Progenitor cell of endocrine pancreas (in vitro differentiated cells): ENCODE data around the gene TBCD. TPM values are rescaled to one million over a fixed set of nuclear protein-coding genes. Genes with fewer than 3 reads are reported as not detected.
A peak's percentile ranks its signal among the peaks of the same experiment; 100 is the strongest.

Experiments used
- DNase-seq: peaks from one replicate; pipeline ENCODE4 v3.0.0; 2021; ENCODE audit warnings: low spot score; ENCODE audit not compliant: unreplicated experiment
- H3K27ac Mint-ChIP-seq: 2 replicates; pipeline ENCODE4 v1.8.0; 2021; ENCODE audit warnings: mild to moderate bottlenecking, moderate library complexity, mixed read lengths
- H3K27me3 Mint-ChIP-seq: 2 replicates; pipeline ENCODE4 v1.8.0; 2021; ENCODE audit warnings: mixed read lengths
- H3K36me3 Mint-ChIP-seq: 2 replicates; pipeline ENCODE4 v1.8.0; 2022; ENCODE audit warnings: mixed read lengths; ENCODE audit not compliant: insufficient read depth
- H3K4me1 Mint-ChIP-seq: 2 replicates; pipeline ENCODE4 v1.8.0; 2021; ENCODE audit warnings: low read depth, mixed read lengths
- H3K4me3 Mint-ChIP-seq: 2 replicates; pipeline ENCODE4 v1.8.0; 2021; ENCODE audit warnings: low read depth, mild to moderate bottlenecking, moderate library complexity, mixed read lengths
- H3K9me3 Mint-ChIP-seq: 2 replicates; pipeline ENCODE4 v1.8.0; 2021; ENCODE audit warnings: low read depth, mixed read lengths
- total RNA-seq: library from RNA; stranded (reverse); gene quantifications from 2 replicates; pipeline ENCODE4 v1.2.1, GENCODE V29; 2021
- TF ChIP-seq, protein P1 (sequence below): fragments of 200-600 bp; sonication (generic); IDR thresholded peaks from one replicate; pipeline ENCODE4 v1.5.0; 2021; ENCODE audit warnings: antibody characterized with exemption, mild to moderate bottlenecking; ENCODE audit not compliant: unreplicated experiment

TBCD gene
- total RNA-seq, 1 donor from 2014 or later, result 95.6 TPM

DNA sequence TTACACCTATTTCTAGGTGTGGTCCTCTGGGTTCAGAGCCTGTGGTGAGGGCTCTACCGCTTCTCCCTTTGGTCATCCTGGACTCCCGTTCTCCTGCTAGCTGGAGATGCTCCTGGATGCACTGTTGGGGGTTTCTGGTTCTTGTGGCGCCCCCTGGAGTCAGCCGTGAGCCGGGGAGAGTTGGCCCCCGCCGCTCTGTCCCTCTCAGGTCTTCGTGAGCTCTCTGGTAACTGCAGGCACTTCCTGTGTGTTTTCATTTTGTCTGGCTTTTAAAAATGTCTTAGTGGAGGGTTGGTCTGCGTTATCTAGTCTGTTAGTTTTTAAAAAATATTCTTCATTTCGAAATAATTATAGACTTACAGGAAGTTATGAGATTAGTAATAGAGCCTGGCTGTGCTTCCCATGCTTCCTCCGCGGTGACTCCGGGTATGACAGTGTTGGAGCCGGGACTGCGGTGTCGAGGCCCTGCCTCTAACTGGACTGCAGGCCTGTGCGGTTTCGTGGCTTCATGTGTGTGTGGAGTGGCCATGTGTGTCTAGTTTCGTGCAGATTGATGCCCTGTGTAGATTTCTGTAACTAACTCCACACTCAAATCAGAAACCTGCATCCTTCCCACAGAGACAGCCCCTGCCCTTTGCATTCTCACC lies 166.0 kb downstream of the TBCD start:
- Mint-ChIP-seq H3K4me1 (peaks cover 2% of the 10 kb centered on the region), H3K9me3 (no peaks in the 10 kb centered on the region), H3K27ac (no peak overlapping the region), H3K4me3 (no peak overlapping the region), H3K36me3 (peaks cover 27% of the 10 kb centered on the region), H3K27me3 (no peaks in the 10 kb centered on the region)
- TF ChIP-seq, protein P1, sequence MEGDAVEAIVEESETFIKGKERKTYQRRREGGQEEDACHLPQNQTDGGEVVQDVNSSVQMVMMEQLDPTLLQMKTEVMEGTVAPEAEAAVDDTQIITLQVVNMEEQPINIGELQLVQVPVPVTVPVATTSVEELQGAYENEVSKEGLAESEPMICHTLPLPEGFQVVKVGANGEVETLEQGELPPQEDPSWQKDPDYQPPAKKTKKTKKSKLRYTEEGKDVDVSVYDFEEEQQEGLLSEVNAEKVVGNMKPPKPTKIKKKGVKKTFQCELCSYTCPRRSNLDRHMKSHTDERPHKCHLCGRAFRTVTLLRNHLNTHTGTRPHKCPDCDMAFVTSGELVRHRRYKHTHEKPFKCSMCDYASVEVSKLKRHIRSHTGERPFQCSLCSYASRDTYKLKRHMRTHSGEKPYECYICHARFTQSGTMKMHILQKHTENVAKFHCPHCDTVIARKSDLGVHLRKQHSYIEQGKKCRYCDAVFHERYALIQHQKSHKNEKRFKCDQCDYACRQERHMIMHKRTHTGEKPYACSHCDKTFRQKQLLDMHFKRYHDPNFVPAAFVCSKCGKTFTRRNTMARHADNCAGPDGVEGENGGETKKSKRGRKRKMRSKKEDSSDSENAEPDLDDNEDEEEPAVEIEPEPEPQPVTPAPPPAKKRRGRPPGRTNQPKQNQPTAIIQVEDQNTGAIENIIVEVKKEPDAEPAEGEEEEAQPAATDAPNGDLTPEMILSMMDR, result peak; percentile 44
- no peak for DNase-seq

DNA sequence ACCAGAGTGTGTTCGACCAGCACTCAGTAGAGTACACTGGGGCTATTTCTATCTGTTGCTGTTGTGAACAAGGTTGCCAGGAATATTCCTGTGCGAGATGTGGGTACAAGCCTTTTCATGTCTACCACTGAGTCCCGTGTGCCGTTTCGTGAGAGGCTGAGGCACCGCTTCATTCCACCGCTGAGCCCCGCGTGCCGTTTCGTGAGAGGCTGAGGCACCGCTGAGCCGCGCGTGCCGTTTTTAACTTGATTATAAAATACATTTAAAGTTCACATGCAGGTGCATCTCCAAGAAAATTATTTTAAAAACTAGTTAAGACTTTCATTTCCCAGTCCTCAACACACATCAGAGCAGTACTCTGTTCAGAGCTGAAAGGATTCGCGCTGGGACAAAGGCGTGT lies 166.6 kb downstream of the TBCD start:
- no peak overlapping the region for H3K27ac Mint-ChIP-seq
- H3K27me3 Mint-ChIP-seq, result no peaks in the 10 kb centered on the region
- H3K36me3 Mint-ChIP-seq, result peaks cover 29% of the 10 kb centered on the region
- DNase-seq, result no peak
- no peak overlapping the region for H3K4me3 Mint-ChIP-seq
- no peaks in the 10 kb centered on the region for H3K9me3 Mint-ChIP-seq
- H3K4me1 Mint-ChIP-seq, result peaks cover 2% of the 10 kb centered on the region
- TF ChIP-seq, protein P1, result no peak

DNA sequence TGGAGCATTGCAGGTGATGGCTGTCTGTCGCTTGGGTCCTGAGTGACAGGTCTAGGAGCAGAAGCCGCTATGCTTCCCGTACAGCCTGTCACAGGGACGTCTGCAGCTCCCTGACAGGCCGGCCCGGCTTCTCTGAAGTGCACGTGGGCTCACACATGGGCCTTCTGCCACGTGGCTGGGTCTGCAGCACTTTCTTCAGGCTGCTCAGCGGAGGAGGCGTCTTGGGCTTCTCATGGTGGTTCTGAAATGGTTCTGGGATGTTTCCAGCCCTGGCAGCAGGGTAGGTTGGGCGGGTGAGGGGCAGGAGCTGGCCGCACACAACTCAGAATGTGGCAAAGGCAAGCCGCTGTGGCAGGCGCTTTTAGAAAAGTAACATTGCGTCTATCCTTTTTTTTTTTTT lies 168.3 kb downstream of the TBCD start:
- Mint-ChIP-seq H3K4me3 (no peak overlapping the region), H3K27ac (no peak overlapping the region), H3K9me3 (no peaks in the 10 kb centered on the region)

DNA sequence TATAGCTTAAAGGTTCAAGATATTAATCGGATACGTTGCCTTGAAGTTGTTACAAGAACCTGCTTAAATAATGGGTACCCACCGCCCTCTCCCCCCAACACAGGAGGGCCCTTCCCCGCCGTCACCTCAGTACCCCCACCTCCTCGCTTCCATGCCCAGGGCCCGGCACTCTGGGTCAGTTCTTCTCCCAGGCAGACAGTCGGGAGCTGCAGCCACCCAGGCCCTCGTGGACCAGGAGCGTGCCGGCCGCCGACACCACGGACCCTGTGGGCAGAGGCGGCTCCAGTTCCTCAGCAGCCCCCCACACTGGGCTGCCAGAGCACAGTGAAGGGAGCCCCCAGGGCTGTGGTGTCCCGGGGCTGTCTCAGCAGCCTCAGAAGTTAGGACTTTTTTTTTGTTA lies 168.8 kb downstream of the TBCD start:
- no peak overlapping the region for H3K27ac Mint-ChIP-seq
- no peak for DNase-seq
- peaks cover 2% of the 10 kb centered on the region for H3K4me1 Mint-ChIP-seq
- no peaks in the 10 kb centered on the region for H3K27me3 Mint-ChIP-seq
- H3K36me3 Mint-ChIP-seq, result peaks cover 22% of the 10 kb centered on the region
- H3K4me3 Mint-ChIP-seq, result no peak overlapping the region
- TF ChIP-seq, protein P1, result no peak
- no peaks in the 10 kb centered on the region for H3K9me3 Mint-ChIP-seq

More for the DNA sequence above, 168.3 kb downstream of the TBCD start:
- peaks cover 25% of the 10 kb centered on the region for H3K36me3 Mint-ChIP-seq
- H3K4me1 Mint-ChIP-seq, result peaks cover 2% of the 10 kb centered on the region
- TF ChIP-seq, protein P1, result no peak
- H3K27me3 Mint-ChIP-seq, result no peaks in the 10 kb centered on the region
- DNase-seq, result no peak

DNA sequence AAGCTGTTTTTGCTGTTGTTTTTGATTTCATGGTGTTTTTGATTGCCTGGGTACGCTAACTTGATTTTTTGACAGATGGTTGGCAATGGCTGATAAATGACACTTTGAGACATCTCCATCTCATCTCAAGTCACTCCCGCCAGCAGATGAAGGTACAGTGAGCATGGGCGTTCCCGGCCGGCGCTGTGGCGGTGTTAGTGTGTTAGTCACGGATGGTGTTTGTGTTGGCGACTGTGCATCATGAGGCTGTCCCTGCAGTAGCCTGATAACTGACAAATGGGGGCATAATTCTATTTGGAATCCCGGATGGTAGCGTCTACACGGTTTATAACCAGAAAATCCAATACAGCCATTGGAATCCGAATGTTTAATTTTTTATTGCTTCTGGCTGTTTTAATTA lies 169.6 kb downstream of the TBCD start:
- no peak for DNase-seq
- no peak overlapping the region for H3K27ac Mint-ChIP-seq
- peaks cover 21% of the 10 kb centered on the region for H3K36me3 Mint-ChIP-seq
- H3K9me3 Mint-ChIP-seq, result no peaks in the 10 kb centered on the region
- no peak overlapping the region for H3K4me3 Mint-ChIP-seq
- TF ChIP-seq, protein P1, result no peak
- peaks cover 2% of the 10 kb centered on the region for H3K4me1 Mint-ChIP-seq
- H3K27me3 Mint-ChIP-seq, result no peaks in the 10 kb centered on the region
